Skin of body (tissue), 2 donors: ENCODE measurements around the gene ATAD3C. TPM values are rescaled to one million over a fixed set of nuclear protein-coding genes. Genes with fewer than 3 reads are reported as not detected.
"Not testable (repeated sequence)": the region's sequence is repeated elsewhere in the genome, so short reads cannot be mapped to it uniquely, and the experiment has no call there.

ENCODE experiments used
- DNase-seq: peaks from one replicate; lab custom pipeline; 2025; lab: John Stamatoyannopoulos, UW
- total RNA-seq: library from RNA; depleted of rRNA; stranded (reverse); fragments of >200 nt; gene quantifications from one replicate; pipeline ENCODE4 v1.2.3, GENCODE V29; 2014

The ATAD3C gene
- total RNA-seq, 1 donor from 2014 or later = 0.39 TPM

DNA sequence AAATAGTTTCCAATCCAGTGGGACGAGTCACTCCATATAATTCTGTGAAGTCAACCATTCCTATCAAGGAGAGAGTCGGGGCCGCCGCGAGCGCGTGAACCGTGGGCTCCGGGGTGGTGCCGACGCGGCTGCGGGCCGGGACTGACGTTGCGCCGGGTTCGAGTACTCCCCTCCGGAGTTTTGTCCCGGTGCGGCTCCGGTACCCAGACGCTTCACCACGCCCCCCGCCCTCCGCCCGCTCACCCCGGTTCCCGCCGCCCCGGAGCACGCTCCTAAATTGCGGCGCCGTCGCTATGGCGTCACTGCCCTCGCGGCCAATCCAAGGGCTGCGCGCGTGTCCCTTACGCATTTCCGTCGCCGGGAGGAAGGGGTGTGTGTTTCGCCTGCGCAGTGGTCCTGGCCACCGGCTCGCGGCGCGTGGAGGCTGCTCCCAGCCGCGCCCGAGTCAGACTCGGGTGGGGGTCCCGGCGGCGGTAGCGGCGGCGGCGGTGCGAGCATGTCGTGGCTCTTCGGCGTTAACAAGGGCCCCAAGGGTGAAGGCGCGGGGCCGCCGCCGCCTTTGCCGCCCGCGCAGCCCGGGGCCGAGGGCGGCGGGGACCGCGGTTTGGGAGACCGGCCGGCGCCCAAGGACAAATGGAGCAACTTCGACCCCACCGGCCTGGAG is 22.0 kb downstream of the ATAD3C start, which contains the start of gene ATAD3B:
Gene ATAD3B (plus strand): TSS at position 377 of the 664 bp plus-strand sequence. CDS start 120 bp downstream, at position 497.
- peak; percentile 68 for DNase-seq

DNA sequence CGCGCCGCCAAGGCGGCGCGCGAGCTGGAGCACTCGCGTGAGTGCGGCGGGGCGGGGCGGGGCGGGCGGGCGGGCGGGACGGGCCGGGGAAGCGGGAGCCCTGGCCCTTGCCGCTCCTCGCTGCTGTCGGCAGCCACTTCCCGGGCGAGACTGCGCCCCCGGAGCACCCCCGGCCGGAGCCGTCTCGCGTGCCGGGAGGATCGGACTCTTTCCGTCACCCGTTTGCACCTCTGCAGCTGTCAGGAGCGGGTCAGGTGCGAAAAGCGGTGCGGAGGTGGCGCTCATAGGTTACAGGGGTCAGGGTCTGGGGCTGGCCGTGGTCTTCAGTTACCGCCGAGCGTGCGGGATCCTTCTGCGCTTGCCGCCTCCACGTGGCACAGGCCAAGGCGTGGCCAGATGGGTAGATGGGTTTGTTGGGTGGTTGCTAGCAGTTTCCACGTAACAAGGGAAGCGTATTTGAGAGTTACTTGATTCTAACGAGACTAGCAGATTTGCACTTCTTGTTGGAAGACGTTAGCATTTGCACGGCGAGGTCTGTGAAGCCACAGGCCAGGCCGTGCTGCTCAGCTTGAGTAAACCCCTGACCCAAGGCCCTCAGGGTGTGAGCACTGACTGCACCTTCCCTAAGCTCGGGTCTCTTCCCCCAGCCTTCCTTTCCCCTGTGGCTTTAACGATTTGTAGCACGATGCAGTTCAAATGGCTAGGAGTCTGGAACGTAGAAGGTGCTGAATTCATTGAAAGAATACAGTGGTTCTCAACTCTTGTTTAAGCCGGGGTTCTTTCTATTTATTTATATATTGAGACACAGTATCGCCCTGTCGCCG is 22.8 kb downstream of the ATAD3C start:
- not testable (repeated sequence) for DNase-seq

DNA sequence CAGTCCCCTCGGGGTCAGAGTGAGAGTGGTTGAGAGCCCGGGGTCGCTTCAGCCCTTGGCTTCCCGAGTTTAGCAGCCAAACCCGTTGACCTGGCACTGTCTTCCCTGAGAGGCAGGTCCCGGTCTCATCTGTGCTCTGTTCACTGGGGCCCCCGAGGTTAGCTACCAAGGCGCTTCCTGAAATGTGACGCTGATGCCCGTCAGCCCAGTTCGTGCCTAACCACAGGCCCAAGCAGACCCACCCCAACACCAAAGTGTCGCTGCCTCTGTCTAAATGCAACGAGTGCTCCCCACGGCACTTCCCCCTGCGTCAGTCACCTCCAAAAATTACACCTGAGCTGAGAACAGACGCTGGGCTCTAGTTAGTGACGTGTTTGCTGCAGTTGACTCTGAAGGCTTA is 26.5 kb downstream of the ATAD3C start:
- not testable (repeated sequence) for DNase-seq

DNA sequence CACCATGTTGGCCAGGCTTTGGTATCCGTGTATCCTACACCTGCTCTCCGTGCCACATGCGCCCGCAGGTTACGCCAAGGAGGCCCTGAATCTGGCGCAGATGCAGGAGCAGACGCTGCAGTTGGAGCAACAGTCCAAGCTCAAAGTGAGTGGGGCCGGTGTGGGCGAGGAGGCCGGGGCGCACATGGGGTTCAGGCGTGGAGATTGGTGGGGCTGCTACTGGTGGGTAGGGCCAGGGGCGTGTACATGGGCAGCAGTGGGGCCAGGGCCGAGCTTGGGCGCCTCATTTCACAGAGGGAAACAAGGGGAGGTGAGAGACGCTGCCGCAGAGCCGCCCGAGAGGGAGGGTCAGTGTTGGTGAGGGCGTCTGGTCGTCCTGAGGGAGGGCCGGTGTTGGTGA is 27.7 kb downstream of the ATAD3C start:
- DNase-seq = no peak

DNA sequence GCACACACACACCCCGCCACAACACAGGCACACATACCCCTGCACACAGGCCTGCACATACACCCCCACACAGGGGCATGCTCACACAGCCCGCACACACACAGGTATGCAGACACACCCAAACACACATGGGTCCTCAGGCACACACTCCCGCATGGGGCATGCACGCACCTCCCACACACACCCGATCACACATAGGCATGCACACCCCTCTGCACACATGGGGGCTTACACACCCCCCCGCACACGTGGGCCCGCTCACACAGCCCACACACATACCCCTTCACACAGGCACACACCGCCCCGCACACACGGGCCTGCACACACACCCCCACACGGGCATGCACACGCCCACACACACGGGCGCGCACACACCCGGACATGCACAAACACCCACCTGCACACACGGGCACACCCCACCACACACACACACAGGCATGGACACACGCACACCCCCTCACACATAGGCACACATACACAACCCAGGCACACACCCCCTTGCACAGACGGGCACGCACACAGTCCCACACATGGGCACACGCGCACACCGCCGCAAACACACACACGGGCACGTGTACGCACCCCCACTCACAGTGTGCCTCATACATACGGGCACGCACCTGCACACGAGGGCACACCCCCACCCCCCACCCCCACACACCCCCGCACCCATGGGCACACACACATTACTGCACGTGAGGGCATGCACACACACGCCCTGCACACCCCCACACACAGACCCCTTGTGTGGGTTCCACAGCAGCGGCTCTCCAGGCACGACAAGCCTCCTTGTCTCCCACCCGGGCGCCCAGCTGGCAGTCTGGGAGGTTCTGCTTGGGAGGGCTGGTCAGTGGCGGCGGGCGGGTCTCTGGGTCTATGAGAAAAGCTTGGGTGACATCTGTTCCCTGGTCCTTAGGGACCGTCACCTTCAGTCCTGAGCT is 30.3 kb downstream of the ATAD3C start:
- DNase-seq = no peak

DNA sequence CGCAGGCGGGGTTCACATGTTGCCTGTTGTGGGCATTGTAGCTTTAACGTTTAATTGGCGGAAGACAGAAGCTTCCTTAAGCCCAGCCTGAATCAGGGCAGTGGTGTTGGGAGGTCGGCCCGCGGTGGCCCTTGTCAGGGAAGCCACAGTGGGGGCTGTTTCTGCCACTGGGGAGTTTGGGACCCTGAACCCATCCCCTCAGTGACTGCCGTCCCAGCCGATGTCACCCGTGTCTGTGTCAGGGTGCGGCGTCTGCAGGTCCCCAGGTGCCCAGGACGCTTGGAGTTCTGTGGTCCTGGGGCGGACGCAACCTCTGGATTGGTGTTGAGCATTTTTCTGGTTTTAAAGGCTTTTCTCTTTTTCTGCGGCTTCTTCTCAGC is 31.0 kb downstream of the ATAD3C start:
- not testable (repeated sequence) for DNase-seq

DNA sequence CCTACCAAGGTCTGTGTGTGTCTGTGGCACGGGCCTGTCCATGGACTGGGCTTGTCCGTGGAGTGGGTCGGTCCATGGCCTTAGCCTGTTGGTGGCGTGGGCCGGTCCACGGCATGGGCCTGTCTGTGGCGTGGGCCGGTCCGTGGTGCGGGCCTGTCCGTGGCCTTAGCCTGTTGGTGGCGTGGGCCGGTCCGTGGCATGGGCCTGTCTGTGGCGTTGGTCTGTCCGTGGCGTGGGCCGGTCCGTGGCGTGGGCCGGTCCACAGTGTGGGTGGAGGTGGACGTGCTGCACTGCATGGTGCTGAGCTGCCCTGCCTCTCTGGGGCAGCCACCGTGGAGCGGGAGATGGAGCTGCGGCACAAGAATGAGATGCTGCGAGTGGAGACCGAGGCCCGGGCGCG is 32.3 kb downstream of the ATAD3C start:
- not testable (repeated sequence) for DNase-seq

DNA sequence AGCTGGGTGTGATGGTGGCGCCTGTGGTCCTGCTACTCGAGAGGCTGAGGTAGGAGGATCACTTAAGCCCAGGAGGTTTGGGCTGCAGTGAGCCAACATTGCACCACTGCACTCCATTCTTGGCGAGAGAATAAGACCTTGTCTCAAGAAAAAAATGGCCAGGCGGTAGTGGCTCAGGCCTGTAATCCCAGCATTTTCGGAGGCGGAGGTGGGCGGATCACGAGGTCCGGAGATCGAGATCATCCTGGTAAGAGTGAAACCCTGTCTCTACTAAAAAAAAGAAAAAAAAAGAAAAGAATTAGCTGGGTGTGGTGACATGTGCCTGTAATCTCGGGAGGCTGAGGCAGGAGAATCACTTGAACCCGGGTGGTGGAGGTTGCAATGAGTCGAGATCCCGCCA is 33.4 kb downstream of the ATAD3C start:
- no peak for DNase-seq

DNA sequence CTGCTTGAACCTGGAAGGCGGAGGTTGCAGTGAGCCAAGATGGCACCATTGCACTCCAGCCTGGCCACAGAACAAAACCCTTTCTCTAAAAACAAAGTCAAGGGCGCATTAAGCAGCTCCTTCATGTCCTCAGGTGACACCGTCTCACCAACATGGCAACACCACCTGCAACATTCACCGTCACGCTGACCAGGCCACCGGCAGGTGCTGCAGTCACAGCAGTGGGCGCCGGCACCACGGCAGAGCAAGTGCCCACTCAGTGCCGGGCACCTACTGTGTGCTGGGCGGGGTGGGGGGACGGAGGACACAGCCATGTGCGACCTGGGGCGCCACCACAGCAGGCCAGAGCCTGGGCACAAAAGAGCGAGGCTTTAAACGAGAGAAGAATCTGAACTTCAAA is 34.2 kb downstream of the ATAD3C start:
- DNase-seq = no peak

DNA sequence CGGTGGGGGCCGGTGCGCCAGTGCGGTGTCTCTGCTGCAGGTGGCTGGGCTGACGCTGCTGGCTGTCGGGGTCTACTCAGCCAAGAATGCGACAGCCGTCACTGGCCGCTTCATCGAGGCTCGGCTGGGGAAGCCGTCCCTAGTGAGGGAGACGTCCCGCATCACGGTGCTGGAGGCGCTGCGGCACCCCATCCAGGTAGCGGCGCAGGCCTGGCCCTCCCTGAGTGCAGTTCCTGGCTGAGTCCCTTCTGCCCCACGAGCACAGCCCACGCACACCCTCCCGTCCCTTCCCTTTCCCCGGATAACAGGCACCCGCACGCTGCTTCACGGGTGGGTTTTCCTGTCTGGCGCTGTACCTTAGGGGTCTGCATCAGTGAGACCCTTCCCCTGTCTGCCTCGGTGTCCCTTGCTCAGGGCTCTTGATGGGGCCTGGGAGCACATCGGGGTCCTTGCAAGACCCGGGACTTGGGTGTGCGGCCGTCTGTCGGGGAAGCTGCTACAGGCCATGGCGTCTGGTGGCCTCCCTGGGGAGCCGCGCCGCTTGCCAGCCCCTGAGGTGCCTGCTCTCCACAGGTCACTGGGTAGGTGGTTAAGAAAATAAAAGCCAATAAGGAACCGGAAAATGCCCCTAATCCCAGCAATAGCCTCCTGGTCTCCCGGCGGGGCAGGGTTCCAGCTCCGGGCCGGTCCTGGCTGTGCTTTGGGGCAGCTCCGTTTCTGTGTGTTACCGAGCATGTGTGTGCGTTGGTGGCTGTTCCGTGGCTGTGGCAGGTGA is 35.7 kb downstream of the ATAD3C start:
- not testable (repeated sequence) for DNase-seq

DNA sequence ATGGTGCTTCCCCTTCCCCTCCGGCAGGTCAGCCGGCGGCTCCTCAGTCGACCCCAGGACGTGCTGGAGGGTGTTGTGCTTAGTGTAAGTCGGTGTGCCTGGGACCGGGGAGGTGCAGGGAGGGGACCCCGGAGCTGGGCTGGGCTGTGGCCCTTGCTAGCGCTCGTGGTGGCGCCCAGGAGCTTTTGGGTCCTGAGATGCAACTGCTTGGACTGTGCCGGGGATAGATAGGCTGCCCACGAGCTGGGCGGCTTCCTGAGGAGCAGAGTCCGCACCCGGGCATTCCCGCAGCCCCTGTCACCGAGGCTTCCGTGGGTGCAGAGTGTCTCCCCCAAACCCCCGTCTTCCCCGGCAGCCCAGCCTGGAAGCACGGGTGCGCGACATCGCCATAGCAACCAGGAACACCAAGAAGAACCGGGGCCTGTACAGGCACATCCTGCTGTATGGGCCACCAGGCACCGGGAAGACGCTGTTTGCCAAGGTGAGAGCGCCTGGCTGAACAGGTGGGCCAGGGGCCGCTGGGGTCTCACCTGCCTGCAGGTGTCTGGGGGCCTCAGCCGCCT is 36.3 kb downstream of the ATAD3C start:
- DNase-seq = not testable (repeated sequence)

DNA sequence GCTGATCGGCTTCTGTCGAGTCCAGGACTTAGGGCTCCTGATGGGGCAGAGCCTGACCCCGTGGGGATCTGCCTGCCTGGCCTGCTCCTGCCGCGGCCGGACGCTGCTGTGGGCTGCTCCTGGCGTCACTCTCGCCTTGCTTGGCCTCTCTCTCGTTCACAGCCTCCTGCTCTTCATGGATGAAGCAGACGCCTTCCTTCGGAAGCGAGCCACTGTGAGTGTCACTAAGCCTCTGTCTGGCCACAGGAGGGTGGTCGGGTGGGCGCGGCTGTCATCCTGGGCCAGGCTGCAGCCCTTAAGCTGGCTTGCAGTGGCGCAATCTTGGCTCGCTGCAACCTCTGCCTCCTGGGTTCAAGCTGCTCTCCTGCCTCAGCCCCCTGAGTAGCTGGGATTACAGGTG is 38.2 kb downstream of the ATAD3C start:
- DNase-seq = no peak

DNA sequence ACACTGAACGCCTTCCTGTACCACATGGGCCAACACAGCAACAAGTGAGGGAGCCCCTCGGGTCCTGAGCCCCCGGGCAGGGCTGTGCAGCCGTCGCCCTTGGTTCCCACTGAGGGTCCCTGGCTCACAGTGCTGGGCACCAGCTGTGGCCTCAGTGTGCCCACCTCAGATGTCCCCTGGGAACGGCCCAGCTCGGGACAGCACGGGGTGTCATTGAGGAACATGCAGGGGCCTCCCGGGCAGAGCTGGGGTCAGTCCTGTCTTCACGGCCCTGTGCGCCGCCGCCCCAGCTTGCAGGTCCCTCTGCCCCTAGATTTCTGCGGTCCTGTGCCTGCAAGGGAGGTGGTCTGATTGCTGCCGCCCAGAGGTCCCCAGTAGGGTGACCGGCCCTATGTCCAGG is 39.7 kb downstream of the ATAD3C start:
- DNase-seq = no peak

DNA sequence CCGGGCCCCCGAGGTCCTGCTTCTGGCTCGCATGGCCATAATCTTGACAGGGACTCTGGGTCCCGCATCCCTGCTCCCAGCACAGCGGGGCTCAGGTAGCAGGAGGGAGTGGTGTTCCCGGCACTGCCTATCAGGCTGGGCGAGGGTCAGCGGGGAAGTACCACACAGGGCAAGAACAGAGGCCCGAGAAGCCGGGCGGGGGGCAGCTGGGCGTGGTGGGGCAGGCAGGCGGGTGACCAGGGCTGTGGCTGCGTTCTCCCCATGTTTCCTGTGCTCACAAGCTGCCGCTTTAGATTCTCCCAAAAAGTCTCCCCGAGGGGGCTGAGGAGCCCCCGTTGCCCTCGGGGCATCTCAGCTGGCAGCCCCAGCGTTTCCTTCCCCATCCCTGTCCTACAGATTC is 40.4 kb downstream of the ATAD3C start:
- DNase-seq = no peak

DNA sequence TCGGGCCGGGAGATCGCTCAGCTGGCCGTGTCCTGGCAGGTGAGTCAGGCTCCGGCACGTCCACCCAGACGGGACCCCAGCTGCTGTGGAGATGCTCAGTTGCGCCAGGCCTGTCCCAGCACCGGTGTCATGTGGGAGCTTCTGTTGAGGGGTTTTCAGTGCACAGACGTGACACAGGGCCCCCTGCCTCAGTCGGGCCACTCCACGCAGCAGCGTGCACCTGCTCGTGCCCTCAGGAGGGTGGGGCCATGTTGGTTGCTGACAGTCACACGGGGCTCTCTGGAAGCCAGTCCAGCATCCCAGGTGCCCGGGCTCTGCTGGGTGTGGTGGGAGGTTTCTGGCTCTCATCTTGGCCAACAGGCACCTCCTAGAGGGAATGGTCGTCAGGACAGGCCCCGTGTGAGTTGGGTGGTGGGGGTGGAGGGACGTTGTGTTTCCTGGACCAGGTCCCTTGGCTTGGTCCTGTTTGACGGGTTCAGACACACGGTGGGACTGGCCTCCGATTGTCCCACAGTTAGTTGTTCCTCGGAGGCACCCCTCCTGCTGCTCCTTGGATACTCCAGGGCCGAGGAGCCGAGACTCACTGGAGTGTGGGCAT is 41.2 kb downstream of the ATAD3C start:
- no peak for DNase-seq

DNA sequence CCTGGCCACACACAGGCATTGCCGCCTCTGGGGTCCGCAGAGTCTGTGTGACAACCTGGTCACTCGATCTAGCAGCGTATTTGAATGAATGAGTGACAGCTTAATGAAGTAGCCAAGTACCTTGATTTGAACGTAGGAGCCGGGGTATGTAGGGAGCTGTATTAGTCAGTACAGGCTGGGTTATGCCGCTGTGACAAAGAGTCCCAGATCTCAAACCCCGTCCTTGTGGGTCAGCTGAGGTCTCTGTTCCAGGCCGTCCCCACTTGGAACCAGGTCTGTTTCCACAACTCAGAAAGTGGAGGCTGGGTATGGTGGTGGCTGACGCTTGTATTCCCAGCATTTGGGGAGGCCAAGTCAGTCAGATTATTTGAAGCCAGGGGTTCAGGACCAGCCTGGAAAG is 42.1 kb downstream of the ATAD3C start:
- DNase-seq = no peak

DNA sequence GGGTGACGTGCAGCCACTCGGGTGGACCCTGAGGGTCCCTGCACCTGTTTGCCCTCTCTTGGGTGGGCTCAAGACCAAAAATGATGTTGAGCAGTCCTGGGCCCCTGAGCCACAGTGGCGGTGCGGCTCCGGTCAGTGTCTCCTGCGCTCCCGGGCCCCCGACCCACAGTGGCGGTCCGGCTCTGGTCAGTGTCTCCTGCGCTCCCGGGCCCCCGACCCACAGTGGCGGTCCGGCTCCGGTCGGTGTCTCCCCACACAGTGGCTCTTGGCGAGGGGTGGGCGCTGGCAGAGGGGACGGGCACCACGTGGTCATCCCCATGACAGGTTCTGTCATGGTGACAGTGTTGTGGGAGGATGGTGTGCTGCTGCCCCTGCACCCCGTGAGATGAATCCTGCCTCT is 44.8 kb downstream of the ATAD3C start:
- DNase-seq = not testable (repeated sequence)

DNA sequence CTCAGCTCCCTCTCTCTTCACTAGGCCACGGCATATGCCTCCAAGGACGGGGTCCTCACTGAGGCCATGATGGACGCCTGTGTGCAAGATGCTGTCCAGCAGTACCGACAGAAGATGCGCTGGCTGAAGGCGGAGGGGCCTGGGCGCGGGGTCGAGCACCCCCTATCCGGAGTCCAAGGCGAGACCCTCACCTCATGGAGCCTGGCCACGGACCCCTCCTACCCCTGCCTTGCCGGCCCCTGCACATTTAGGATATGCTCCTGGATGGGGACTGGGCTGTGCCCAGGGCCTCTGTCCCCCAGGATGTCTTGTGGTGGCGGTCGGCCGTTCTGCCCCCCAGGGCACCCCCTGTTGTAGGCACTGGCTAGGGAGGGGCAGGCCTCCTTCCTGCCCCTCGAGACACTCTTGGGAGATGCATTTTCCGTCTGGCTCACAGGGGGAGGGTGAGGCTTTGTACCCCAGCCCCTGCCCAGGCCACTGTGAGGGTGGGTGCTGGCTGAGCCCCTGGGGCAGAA is 46.0 kb downstream of the ATAD3C start:
- not testable (repeated sequence) for DNase-seq

DNA sequence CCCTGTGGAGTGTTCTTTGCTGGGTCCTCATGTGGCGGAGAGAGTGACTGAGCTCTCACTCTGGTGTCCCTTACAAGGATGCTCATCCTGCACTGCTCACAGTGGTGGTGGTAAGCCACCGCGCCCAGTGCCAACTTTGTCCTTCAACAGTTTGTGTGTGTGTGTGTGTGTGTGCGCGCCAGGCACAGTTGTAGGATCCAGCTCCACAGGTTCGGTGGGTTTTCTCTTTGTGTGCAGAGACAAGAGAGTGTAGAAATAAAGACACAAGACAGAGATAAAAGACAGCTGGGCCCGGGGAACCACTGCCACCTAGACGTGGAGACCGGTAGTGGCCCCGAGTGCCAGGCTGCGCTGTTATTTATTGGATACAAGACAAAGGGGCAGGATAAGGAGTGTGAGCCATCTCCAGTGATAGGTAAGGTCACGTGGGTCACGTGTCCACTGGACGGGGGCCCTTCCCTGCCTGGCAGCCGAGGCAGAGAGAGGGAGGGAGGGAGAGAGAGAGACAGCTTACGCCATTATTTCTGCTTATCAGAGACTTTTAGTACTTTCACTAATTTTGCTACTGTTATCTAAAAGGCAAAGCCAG is 55.4 kb downstream of the ATAD3C start:
- peak; percentile 0 for DNase-seq
